H9 (cell line): ENCODE data around the gene ZBTB25. TPM values are rescaled to one million over a fixed set of nuclear protein-coding genes. Genes with fewer than 3 reads are reported as not detected.

ENCODE experiments used
- DNase-seq: peaks from one replicate; pipeline ENCODE4 v3.0.0-alpha.2; 2017
- H2AFZ ChIP-seq: one replicate; pipeline ENCODE4 v1.6.1; 2013; ENCODE audit warnings: mild to moderate bottlenecking, low read length, control low read depth, moderate library complexity
- H2AK5ac ChIP-seq: 2 replicates; pipeline ENCODE4 v1.6.1; 2013; ENCODE audit warnings: low read length, control low read depth, mixed read lengths; ENCODE audit not compliant: insufficient read length
- H2BK120ac ChIP-seq: one replicate; pipeline ENCODE4 v1.6.1; 2013; ENCODE audit warnings: low read depth, mild to moderate bottlenecking, low read length, control low read depth, inconsistent platforms; ENCODE audit not compliant: poor library complexity, severe bottlenecking
- H2BK12ac ChIP-seq: 2 replicates; pipeline ENCODE4 v1.6.1; 2013; ENCODE audit warnings: low read length, control low read depth, mixed read lengths, low read depth; ENCODE audit not compliant: insufficient read length
- H2BK15ac ChIP-seq: 2 replicates; pipeline ENCODE4 v1.6.1; 2013; ENCODE audit warnings: low read depth, low read length, control low read depth
- H2BK20ac ChIP-seq: one replicate; pipeline ENCODE4 v1.6.1; 2013; ENCODE audit warnings: low read depth, mild to moderate bottlenecking, low read length, control low read depth, inconsistent platforms; ENCODE audit not compliant: poor library complexity, severe bottlenecking
- H2BK5ac ChIP-seq: 2 replicates; pipeline ENCODE4 v1.6.1; 2013; ENCODE audit warnings: low read length, control low read depth, mixed read lengths; ENCODE audit not compliant: insufficient read length
- H3K14ac ChIP-seq: 2 replicates; pipeline ENCODE4 v1.6.1; 2013; ENCODE audit warnings: low read length, control low read depth; ENCODE audit not compliant: insufficient read depth
- H3K18ac ChIP-seq: 2 replicates; pipeline ENCODE4 v1.6.1; 2013; ENCODE audit warnings: low read depth, mild to moderate bottlenecking, mixed read lengths, low read length, control low read depth; ENCODE audit not compliant: insufficient read length
- H3K23ac ChIP-seq: 2 replicates; pipeline ENCODE4 v1.6.1; 2013; ENCODE audit warnings: low read length, control low read depth, mixed read lengths, low read depth; ENCODE audit not compliant: insufficient read length
- H3K23me2 ChIP-seq: 2 replicates; pipeline ENCODE4 v1.6.1; 2013; ENCODE audit warnings: low read depth, mild to moderate bottlenecking, mixed read lengths, low read length, control low read depth; ENCODE audit not compliant: insufficient read length, poor library complexity, severe bottlenecking
- H3K27ac ChIP-seq: 2 replicates; pipeline ENCODE4 v1.5.1; 2013; ENCODE audit warnings: low read length, control low read depth, mixed read lengths, low read depth; ENCODE audit not compliant: insufficient read length
- H3K27me3 ChIP-seq: 2 replicates; pipeline ENCODE4 v1.6.1; 2013; ENCODE audit warnings: low read length, control low read depth, inconsistent platforms; ENCODE audit not compliant: insufficient read depth
- H3K4ac ChIP-seq: 2 replicates; pipeline ENCODE4 v1.6.1; 2013; ENCODE audit warnings: low read depth, mild to moderate bottlenecking, control low read depth, inconsistent platforms, low read length, moderate library complexity
- H3K4me1 ChIP-seq: 2 replicates; pipeline ENCODE4 v1.6.1; 2013; ENCODE audit warnings: low read length, control low read depth, inconsistent platforms; ENCODE audit not compliant: insufficient read depth
- H3K4me2 ChIP-seq: 2 replicates; pipeline ENCODE4 v1.6.1; 2013; ENCODE audit warnings: low read length, control low read depth, mixed read lengths; ENCODE audit not compliant: insufficient read length, insufficient read depth
- H3K56ac ChIP-seq: 2 replicates; pipeline ENCODE4 v1.6.1; 2013; ENCODE audit warnings: low read depth, mild to moderate bottlenecking, mixed read lengths, low read length, control low read depth; ENCODE audit not compliant: insufficient read length
- H3K79me1 ChIP-seq: 2 replicates; pipeline ENCODE4 v1.6.1; 2013; ENCODE audit warnings: low read depth, mild to moderate bottlenecking, moderate library complexity, low read length, control low read depth, inconsistent platforms; ENCODE audit not compliant: insufficient read depth, poor library complexity, severe bottlenecking
- H3K79me2 ChIP-seq: 2 replicates; pipeline ENCODE4 v1.6.1; 2013; ENCODE audit warnings: low read length, control low read depth, inconsistent platforms; ENCODE audit not compliant: insufficient read depth
- H3K9ac ChIP-seq: 2 replicates; pipeline ENCODE4 v1.6.1; 2013; ENCODE audit warnings: low read length, control low read depth, mixed read lengths; ENCODE audit not compliant: insufficient read length; ENCODE audit errors: extremely low read depth
- H3K9me3 ChIP-seq: one replicate; pipeline ENCODE4 v1.6.1; 2013; ENCODE audit warnings: low read depth, low read length, inconsistent platforms; ENCODE audit not compliant: control insufficient read depth
- H3T11ph ChIP-seq: one replicate; pipeline ENCODE4 v1.6.1; 2013; ENCODE audit warnings: mild to moderate bottlenecking, low read length, control low read depth, inconsistent platforms
- H4K20me1 ChIP-seq: one replicate; pipeline ENCODE4 v1.6.1; 2013; ENCODE audit not compliant: control insufficient read depth, insufficient read length, insufficient read depth
- H4K5ac ChIP-seq: 2 replicates; pipeline ENCODE4 v1.6.1; 2013; ENCODE audit warnings: low read depth, mild to moderate bottlenecking, mixed read lengths, low read length, control low read depth; ENCODE audit not compliant: insufficient read length
- H4K8ac ChIP-seq: replicated peaks from 2 replicates; pipeline ENCODE4 v1.6.1; 2013; ENCODE audit warnings: low read length, control low read depth, mixed read lengths, low read depth; ENCODE audit not compliant: insufficient read length
- H4K91ac ChIP-seq: 2 replicates; pipeline ENCODE4 v1.6.1; 2013; ENCODE audit warnings: low read depth, mild to moderate bottlenecking, moderate library complexity, mixed read lengths, low read length, control low read depth; ENCODE audit not compliant: insufficient read length
- H3K27ac Mint-ChIP-seq, 3 experiments: 2 replicates in 2 of 3; 3 replicates in 1 of 3; pipeline ENCODE4 v1.8.0; 2020 to 2021; ENCODE audit warnings: mixed read lengths in 3 of 3, mild to moderate bottlenecking in 1 of 3, moderate library complexity in 1 of 3
- H3K27me3 Mint-ChIP-seq: 2 replicates; pipeline ENCODE4 v1.8.0; 2021; ENCODE audit warnings: low read depth, mild to moderate bottlenecking, moderate library complexity, mixed read lengths
- H3K36me3 Mint-ChIP-seq, 3 experiments: 2 replicates in 2 of 3; 3 replicates in 1 of 3; pipeline ENCODE4 v1.8.0; 2020 to 2021; ENCODE audit warnings: low read depth in 3 of 3, mixed read lengths in 3 of 3; ENCODE audit not compliant: insufficient read depth in 1 of 3
- H3K4me1 Mint-ChIP-seq, 2 experiments: 2 replicates each; pipeline ENCODE4 v1.8.0; 2020; ENCODE audit warnings: mixed read lengths in 2 of 2
- H3K4me3 Mint-ChIP-seq, 2 experiments: 2 replicates in 1 of 2; 3 replicates in 1 of 2; pipeline ENCODE4 v1.8.0; 2020 to 2021; ENCODE audit warnings: mild to moderate bottlenecking in 2 of 2, mixed read lengths in 2 of 2, moderate library complexity in 1 of 2
- H3K9me3 Mint-ChIP-seq, 2 experiments: 2 replicates in 1 of 2; 3 replicates in 1 of 2; pipeline ENCODE4 v1.8.0; 2020; ENCODE audit warnings: mild to moderate bottlenecking in 2 of 2, mixed read lengths in 2 of 2, moderate library complexity in 1 of 2
- WGBS: extraction: QIAGEN DNeasy Blood & Tissue Kit; methylation state at CpG from one replicate; pipeline ENCODE4 v1.1.7; 2013; ENCODE audit warnings: missing lambda C conversion rate, low lambda C conversion rate, mixed read lengths; ENCODE audit not compliant: insufficient read length; ENCODE audit errors: extremely low coverage; 5-methylcytosine and 5-hydroxymethylcytosine counted together
- total RNA-seq: library from RNA; stranded (reverse); gene quantifications from 2 replicates; pipeline ENCODE4 v1.2.1, GENCODE V29; 2021
- TF ChIP-seq, protein P1 (sequence below): fragments of 200-600 bp; sonication (generic); conservative IDR thresholded peaks from 3 replicates; pipeline ENCODE4 v1.8.0; 2021; ENCODE audit warnings: antibody characterized with exemption, mild to moderate bottlenecking

Gene ZBTB25
- total RNA-seq, 1 experiment from 2014 or later, result 8.2 TPM

DNA sequence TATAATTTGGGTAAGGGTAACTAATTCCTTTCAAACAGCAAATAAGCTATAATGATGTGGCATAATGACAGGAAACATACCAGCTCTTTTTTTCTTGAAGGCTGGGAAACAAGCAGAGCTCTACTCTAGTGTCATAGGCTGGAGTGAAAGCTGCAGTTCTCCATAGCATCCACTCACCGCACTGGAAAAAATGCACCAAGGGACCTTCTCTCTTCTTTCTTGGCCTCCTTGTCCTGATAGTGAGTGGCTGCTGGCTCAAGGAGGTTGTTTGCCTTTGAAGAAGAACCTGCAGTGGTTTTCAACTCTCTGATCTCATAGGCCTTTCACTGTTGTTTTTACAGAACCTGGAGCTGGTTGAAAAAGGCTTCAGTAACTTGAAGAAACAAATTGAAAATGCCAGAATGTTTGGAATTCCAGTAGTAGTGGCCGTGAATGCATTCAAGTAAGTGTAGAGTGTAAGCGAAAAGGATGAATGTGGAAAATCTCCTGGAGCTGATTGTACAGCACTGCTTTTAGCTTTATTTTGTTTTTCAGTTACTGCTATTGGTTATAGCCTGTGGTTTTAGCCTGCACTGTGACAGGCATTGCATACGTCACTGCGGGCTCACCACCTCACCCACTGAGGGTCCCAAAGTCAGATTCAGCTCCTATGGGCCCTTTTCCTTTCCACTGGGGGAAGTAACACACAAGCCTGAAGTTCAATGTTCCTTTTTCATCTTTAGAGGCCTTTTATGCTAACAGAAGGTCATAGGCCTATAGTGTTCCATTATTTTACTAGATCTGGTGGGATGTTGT lies 55.6 kb downstream of the ZBTB25 start:
- WGBS, result no CpG with 5 or more reads among the region's 5 CpGs
- Histone ChIP-seq H3K9me3 (no peaks in the 10 kb centered on the region), H3K18ac (no peak overlapping the region), H2BK15ac (no peak overlapping the region), H3K4me2 (no peak overlapping the region), H2AK5ac (no peak overlapping the region), H2BK5ac (no peak overlapping the region), H2BK12ac (no peak overlapping the region), H2AFZ (no peak overlapping the region), H3K14ac (no peak overlapping the region), H3K79me2 (no peaks in the 10 kb centered on the region), H4K5ac (no peak overlapping the region), H3K9ac (no peak overlapping the region), H3K4ac (no peak overlapping the region), H4K91ac (no peak overlapping the region), H3K23ac (no peak overlapping the region), H2BK20ac (no peak overlapping the region), H4K8ac (no peak overlapping the region), H4K20me1 (no peaks in the 10 kb centered on the region), H3T11ph (no peak overlapping the region), H3K4me1 (no peaks in the 10 kb centered on the region), H2BK120ac (no peak overlapping the region), H3K23me2 (no peaks in the 10 kb centered on the region), H3K27me3 (no peaks in the 10 kb centered on the region), H3K27ac (no peak overlapping the region), H3K56ac (no peak overlapping the region), H3K79me1 (no peaks in the 10 kb centered on the region)
- H3K9me3 Mint-ChIP-seq, result no peaks in the 10 kb centered on the region
- peaks cover 27 to 79% (median 53%) of the 10 kb centered on the region in 3 experiments; a peak in 6 of 7 replicates for H3K36me3 Mint-ChIP-seq
- H3K27ac Mint-ChIP-seq, result peak overlapping the region in 1 of 3 experiments; percentile 32; a peak in 2 of 7 replicates
- TF ChIP-seq, protein P1, sequence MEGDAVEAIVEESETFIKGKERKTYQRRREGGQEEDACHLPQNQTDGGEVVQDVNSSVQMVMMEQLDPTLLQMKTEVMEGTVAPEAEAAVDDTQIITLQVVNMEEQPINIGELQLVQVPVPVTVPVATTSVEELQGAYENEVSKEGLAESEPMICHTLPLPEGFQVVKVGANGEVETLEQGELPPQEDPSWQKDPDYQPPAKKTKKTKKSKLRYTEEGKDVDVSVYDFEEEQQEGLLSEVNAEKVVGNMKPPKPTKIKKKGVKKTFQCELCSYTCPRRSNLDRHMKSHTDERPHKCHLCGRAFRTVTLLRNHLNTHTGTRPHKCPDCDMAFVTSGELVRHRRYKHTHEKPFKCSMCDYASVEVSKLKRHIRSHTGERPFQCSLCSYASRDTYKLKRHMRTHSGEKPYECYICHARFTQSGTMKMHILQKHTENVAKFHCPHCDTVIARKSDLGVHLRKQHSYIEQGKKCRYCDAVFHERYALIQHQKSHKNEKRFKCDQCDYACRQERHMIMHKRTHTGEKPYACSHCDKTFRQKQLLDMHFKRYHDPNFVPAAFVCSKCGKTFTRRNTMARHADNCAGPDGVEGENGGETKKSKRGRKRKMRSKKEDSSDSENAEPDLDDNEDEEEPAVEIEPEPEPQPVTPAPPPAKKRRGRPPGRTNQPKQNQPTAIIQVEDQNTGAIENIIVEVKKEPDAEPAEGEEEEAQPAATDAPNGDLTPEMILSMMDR, result no peak
- H3K27me3 Mint-ChIP-seq, result no peaks in the 10 kb centered on the region
- H3K4me3 Mint-ChIP-seq, result no peak overlapping the region
- H3K4me1 Mint-ChIP-seq, result no peaks in the 10 kb centered on the region
- no peak for DNase-seq
